ENCODE measurements around the gene PSMD1.
A peak's percentile ranks its signal among the peaks of the same experiment; 100 is the strongest.

DNA sequence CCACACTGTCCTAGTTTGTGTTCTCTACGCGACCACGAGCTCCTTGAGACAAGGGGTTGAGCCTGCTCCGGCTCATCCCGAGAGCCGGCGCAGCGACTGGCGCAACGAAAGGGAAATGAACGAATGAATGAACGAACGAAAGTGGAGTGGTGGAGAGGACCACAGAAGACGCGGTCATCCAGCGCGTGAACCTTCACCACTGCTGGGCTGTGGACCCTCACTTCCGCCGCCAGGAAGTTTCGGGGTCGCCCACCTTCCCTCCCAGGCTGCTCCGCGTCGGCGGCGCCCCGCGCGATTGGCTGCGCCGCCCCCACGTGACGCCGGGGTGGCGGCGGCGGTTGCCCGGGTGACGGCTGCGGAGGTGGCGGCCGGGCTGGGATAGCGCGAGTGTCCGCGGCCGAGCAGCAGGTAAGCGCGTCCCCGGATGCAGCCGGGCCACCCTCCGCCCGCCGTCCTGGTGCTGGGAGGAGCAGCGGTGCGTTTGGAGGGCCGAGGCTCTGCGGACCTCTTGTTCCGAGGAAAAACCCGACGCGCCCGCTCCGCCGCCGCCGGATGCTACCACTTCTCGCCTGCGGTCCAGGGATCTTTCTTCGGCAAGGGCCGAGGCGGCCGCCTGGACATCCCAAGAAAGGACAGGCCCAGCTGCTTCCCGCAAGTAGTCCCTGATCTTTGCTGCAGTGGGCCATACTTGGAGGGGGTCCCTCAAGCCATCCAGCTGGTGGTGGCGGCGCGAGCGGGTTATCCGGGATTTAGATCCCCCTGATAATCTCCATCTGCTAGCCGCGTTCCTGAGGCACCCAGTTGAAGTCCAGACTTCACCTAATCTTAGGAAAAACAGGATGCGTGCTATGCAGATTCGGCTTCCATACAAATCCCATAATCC, 141.9 kb downstream of the PSMD1 start, which contains the start of gene ARMC9:
- TF ChIP-seq, protein P1, sequence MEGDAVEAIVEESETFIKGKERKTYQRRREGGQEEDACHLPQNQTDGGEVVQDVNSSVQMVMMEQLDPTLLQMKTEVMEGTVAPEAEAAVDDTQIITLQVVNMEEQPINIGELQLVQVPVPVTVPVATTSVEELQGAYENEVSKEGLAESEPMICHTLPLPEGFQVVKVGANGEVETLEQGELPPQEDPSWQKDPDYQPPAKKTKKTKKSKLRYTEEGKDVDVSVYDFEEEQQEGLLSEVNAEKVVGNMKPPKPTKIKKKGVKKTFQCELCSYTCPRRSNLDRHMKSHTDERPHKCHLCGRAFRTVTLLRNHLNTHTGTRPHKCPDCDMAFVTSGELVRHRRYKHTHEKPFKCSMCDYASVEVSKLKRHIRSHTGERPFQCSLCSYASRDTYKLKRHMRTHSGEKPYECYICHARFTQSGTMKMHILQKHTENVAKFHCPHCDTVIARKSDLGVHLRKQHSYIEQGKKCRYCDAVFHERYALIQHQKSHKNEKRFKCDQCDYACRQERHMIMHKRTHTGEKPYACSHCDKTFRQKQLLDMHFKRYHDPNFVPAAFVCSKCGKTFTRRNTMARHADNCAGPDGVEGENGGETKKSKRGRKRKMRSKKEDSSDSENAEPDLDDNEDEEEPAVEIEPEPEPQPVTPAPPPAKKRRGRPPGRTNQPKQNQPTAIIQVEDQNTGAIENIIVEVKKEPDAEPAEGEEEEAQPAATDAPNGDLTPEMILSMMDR (IDR thresholded peaks at IDR 0.05): peak in 1 of 6 experiments; percentile 1
- peak; percentile 48 to 67 for TF ChIP-seq POLR2A (IDR thresholded peaks at IDR 0.05)

Measured in adrenal gland (tissue), 5 donors.